NCI-H2107 (cell line): ENCODE data around the gene JAKMIP3.

Experiments
- DNase-seq: peaks from one replicate; lab custom pipeline; 2025; lab: John Stamatoyannopoulos, UW

JAKMIP3 gene

DNA sequence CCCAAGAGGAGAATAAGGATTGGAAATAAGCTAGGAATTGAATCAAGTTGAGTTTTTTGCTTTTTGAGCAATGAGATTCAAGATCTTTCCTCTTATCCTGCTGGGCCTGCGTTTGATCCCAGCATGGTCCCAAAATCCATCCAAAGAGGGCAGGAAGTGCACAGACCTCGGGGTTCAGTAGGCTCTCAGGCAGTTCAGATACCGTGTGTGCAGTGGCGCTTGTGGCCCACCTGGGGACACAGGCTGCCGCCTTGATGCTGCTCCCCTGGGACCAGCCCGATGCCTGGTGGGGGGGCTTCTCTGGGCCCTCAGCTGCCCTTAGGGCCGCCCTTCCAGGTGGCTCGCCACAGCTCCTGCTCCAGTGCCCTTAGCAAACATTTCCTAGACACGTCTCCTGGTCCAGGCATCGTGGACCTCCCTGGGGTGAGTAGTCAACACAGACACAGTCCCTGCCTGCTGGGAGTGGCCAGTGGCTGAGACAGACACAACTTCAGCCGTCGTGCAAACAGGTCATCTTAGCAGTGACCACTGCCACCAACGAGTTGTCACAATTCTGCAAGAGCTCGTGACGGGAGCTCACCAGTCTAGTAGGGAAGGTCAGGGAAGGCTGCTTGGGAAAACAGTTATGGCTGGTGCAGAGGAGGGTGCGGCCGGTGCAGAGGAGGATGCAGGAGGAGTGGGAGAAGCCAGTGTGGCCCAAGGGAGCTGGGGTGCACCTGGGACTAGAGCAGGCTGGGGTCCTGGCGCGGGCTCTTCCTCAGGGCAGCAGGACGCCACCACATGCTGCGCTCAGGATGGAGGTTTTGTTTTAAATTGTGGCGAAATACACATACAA lies 21.7 kb upstream of the JAKMIP3 start:
- no peak for DNase-seq

- no peak for DNase-seq
Observed at GRCh38 chr10:132044803-132045202, 20.9 kb upstream of the JAKMIP3 start.

DNA sequence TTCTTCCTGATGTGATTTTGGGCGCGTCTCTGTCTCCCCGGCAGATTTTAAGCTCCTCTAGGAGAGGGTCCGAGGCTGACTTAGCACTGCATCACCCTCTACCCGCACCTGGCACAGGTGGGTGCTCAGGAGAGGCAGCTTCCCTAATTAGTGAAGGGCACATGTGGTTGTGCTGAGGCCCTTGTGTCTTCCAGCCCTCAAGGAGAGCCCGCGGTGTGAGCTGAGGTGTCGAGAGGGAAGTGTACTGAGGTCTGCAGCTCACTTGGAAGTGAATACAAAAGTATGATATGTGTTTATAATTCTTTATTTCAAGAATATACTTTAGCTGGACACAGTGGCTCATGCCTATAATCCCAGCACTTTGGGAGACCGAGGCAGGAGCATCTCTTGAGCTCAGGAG lies 20.4 kb upstream of the JAKMIP3 start:
- no peak for DNase-seq

GRCh38 chr10:132047575-132048293 lies 18.0 kb upstream of the JAKMIP3 start:
- DNase-seq, result no peak

GRCh38 chr10:132048294-132048667 lies 17.5 kb upstream of the JAKMIP3 start:
- DNase-seq, result no peak

GRCh38 chr10:132050191-132050590 lies 15.6 kb upstream of the JAKMIP3 start:
- DNase-seq, result no peak

DNA sequence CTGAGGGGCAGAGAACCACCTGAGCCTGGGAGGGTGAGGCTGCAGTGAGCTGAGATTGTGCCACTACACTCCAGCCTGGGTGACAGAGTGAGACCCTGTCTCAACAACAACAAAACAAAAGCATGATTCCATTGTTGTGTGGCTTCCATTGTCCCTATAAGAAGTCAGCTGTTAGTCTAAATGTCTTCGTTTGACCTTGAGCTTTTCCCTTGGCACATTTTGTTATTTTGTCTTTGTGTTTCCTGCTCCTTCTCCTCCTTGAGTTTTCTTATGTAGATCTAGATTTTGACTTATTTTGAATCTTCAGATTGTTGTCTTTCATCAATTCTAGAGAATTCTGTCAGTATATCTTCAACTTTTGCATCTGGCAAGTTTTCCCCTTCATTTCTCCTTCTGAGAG lies 13.6 kb upstream of the JAKMIP3 start:
- DNase-seq, result no peak

DNA sequence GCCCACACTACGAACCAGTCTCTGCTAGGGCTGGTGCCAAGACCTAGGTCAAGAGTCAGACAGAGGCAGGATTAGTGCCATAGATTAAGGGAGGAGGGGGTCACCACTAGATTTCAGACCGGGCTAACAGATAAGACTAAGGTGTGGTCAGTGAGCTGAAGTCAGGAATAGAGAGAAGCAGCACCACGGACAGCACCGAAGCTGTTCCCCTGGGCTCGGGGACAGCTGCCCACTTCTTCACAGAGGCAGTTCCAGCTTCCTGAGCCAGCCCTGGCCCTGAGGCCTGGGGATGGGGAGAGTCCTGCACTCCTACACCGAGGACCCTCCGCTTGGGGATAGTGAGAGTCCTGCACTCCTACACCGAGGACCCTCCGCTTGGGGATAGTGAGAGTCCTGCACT lies 11.2 kb upstream of the JAKMIP3 start:
- no peak for DNase-seq

- DNase-seq, result no peak
Observed at GRCh38 chr10:132055616-132056015, 10.1 kb upstream of the JAKMIP3 start.

DNA sequence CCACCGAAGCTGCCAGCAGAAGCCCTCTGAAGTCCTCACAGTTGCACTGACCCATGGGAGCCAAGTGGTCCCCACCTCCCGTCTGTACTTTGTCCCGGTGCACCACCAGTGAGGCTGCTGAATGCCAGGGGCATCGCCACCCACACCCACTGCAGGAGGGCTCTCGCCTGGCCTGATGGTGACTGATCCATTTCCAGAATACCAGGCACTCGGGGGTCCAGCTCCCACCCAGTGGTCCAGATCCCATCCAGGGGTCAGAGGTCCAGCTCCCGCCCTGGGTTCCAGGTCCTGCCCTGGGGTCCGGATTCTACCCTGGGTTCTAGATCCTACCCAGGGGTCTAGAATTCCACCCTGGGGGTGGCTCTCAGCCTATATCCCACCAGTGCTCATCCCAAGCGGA lies 9.1 kb upstream of the JAKMIP3 start:
- no peak for DNase-seq

DNA sequence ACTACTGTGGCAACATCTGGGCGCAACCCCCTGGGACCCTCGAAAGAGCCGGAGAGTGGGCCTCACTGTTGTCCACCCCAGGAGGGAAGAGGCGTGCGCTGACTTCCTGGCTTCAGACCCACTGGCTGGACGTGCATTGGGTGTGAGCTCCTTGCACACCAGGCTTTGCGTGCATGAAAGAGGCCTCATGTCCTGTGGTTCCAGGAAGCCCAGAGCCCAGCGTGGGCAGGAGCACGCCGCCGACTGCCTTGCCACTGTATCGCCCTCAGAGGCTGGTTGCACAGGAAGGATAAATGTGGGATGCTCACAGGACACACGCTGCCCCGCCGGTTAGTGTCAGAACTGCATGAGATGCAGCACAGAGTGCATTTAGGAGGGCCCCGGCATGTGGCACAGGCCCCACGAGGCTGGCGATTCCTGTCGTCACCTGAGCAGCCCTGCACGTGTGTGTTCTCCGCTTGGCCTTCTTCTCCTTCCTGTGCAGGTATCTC lies 8.5 kb upstream of the JAKMIP3 start:
- no peak for DNase-seq

DNA sequence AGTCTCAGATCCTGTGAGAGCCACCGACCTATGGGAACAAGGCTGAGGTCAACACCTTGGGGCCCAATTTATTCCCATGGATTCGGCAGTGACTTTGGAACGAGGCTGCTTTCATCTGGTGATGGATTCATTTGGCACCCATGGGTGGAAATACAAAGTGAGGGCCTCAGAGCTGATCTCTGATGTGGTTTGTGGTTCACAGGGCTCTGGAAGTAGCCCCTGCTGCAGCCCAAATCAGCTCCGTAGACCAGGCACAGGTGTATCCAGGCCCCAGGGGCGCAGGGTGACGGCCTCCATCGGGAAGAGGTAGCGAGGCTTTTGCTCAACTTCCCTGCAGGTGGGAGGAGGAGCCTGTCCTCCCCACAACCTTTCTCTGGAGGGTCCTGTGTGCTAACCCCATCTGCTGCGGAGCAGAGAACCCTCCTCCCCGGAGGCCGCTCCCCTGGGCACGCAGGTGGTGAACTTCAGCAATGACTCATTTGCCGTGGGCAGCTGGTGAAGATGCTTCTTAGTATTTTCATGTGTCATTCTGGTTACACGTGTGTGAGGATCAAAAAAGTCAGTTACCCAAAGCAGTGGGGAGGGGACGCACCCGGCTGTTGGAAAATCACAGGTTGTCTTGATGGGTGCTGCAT lies 7.5 kb upstream of the JAKMIP3 start:
- DNase-seq, result no peak

DNA sequence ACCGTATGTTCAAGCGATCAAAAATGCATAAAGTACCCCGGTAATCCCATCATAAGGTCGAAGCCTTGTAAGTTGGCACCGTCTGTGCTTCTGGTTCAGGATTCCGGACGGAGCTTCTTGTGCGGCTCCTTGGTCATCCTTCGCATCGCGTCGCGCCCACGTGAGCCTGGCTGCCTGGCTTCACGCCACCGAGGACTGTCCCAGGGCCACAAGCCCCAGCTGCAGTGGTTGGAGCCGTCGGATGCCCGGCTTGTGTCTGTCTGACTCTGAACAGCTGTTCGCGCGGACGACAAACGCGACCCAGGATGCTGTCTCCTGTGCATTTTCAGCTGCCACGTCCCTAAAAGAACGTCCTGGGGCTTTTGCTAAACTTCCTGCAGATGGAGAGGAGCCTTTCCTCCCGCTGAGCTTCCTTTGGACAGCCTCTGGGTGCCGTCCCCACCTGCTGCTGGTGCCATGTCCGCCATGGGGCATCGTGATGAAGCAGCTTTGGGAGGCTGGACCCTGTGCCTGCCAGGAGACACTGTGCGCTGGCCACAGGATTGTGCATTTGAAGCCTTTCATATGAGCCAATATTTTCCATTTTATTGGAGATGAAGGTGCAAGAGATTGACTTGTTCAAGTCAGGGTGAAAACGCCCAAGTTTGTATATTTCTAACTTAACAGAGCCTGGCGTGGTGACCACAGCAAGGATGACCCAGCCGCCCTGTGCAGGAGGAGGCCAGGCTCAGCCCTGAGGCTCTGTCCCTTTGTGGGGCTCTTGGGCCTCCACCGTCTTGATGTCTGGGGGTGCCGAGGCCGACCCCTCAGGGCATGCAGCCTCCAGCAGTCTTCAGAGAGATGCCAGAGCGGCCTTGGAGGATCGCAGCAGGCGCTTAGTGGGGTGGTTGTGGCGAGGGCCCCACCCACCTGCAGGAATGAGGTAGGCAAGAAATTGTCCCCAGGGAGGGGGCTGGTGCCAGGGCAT lies 6.7 kb upstream of the JAKMIP3 start:
- no peak for DNase-seq

GRCh38 chr10:132059760-132060508 lies 5.8 kb upstream of the JAKMIP3 start:
- no peak for DNase-seq

GRCh38 chr10:132061030-132061429 lies 4.7 kb upstream of the JAKMIP3 start:
- DNase-seq, result no peak

DNA sequence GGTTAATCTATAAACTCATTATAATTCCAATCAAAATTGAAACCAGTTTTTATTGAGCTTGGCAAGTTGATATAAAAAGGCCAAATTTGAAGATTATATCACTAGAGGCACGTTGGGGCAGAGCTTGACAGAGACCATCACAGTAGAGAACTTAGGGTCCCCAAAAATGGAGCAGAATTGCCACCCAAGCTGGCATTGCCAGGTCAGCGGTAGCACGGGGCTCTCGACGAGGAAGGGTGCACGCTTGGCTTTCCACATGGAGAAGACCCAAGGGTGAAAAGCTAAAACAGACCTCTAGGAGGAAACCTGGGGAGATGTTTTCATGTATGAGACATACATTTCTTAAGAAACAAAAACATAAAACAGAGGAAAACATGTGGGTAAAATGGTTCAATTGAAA lies 4.3 kb upstream of the JAKMIP3 start:
- DNase-seq, result no peak

- DNase-seq, result no peak
Observed at GRCh38 chr10:132062116-132062515, 3.6 kb upstream of the JAKMIP3 start.

GRCh38 chr10:132062641-132063390 lies 2.9 kb upstream of the JAKMIP3 start:
- DNase-seq, result no peak

GRCh38 chr10:132063432-132063831 lies 2.3 kb upstream of the JAKMIP3 start:
- no peak for DNase-seq

- DNase-seq, result no peak
Observed at GRCh38 chr10:132064082-132064755, 1.5 kb upstream of the JAKMIP3 start.
